HG03460 (cell line): ENCODE data around the gene RER1.
A peak's percentile ranks its signal among the peaks of the same experiment; 100 is the strongest.

Source experiments
- ATAC-seq: cut with Tn5 transposase; IDR thresholded peaks from one replicate; pipeline ENCODE4 v1.9.1; 2021; ENCODE audit not compliant: unreplicated experiment

Gene RER1

DNA sequence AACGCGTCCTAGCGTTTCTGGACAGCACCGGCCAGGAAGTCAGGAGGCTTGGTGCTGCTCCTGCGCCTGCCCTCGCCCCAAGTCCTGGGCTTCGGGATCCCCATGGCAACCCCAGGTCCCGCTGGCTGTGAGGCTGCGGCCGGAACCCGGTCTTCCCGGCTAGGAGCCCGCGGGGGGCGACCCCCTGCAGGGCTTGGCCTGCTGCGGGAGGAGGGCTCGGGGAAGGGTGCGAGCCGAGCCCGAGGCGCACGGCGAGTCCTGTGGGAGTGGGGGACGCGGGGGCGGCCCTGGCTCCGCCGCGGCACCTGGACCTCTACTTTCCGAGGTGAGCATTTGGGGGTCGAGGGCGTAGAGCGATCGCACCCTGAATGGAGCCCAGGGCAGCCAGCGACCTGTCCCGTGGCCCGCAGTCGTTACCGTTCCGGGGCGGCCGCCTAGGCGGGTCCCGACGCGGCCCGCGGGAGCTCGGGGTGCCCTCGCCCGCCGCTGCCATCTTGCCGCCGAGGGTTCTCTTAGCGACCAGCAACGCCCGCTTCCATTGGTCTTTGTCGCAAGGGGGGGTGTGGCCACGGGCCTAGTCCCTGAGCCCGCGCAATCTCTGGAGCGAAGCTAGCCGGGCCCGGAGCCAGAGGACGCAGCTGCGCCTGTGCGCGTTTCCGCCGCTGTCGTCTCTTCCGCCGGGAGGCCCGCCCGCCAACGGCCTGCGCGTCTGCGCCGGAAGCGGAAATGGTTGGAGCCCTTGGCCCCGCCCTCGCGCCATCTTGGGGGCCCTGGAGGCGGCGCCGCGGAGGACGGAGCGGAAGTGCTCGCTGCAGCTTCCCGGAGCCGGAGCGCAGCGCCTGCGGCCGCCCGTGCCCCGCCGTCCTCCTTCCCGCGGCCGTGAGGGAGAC, at the start of gene RER1, which contains the start of gene MORN1:
Gene RER1 (plus strand): TSS at position 801 of the 890 bp plus-strand sequence. CDS start 3,950 bp downstream, outside the sequence.
Gene MORN1 (minus strand): TSS at position 514 of the 890 bp plus-strand sequence. CDS start 21 bp downstream, at position 493.
- peak; percentile 86 for ATAC-seq

DNA sequence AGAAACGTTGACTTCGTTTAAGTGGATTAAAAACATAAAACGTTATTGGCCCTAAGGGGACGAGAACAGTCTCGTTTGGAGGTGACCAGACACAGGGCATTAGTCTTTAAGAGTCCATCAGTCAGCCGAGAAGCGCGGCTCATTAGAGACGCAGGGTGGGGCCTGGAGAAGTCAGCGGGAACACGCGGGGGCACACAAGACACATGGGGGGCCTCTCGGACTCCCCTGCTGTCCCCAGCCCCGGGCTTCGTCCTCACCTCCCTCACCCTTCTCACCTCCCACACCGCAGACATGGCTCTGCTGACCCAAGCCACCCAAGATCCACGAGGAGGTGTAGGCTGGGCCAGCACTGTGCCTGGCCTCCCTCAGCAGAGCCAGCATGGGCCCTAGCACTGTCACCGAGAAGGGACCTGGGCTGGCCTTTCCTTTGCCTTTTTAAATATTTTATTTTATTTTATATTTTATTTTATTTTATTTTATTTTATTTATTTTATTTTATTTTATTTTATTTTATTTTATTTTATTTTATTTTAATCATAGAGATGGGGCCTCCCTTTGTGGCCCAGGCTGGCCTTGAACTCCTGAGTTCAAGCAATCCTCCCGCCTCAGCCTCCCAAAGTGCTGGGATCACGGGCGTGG, 49.1 kb upstream of the RER1 start:
- no peak for ATAC-seq

DNA sequence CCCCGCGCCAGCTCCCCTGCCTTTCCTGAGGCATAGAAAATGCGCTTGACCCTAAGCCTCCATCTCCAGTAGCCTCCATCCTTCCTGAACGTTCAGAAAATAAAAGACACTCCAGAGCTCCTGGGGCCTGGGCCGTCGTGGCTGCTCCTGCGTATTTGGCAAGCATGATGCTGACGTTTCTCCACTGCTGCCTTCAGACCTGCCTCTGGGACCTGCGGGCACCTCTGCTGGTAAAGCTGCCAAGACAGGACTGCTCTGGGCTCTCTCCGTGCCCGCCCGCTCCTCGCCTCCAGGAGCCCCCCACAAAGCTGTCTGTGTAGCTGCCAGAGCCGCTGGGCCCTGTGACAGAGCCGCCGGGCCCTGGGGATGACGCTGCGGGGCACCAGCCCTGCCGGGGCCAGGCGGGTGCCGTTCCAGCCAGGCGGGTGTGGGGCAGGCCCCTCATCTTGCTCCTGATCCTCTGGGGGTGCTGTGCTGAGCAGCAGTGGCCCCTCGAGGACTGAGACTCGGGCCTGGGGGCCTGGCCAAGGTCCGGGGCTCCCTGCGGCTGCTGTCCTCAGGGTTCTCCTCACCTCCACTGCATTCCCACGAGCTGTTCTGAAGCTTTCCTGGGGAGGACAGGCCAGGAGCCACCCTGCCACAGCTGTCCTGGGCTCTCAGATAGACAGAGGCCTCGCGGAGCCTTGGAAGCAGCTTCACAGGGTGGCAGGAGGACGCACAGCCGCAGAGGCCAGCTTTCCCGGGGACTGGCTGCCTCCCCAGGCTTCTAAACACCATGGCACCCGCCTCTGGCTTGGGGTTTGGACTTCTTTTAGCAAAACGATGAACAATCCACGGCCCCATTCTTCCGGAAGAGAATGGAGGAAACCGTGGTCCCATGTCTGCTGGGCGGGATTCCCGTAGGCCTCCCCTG, 48.4 kb upstream of the RER1 start:
- ATAC-seq = no peak

DNA sequence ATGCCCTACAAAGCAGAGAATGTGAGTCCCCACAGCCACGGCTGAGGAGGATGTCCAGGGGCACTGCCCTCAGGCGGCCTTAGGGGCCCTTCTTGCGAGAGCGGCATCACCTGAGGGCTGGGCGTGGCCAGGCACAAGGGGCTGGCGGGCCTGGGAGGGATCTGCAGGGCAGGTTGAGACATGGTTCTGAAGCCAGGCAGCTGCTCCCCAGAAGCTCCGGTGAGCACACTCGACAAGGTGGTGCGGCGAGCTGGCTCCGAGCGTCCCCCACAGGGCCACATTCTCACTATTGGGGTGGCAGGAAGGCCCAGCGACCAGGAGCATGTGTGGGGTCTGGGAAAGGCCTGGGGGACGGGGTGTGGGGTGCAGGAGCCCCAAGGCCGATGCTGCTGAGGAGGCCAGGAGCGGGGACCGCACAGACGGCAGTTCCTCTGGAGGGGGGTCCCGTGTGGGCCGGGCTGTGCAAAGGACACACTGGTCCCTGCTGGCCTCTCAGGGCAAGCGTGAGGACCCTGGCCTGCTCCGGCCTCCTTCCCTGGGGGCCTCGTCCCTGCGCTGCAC, 47.4 kb upstream of the RER1 start:
- no peak for ATAC-seq

DNA sequence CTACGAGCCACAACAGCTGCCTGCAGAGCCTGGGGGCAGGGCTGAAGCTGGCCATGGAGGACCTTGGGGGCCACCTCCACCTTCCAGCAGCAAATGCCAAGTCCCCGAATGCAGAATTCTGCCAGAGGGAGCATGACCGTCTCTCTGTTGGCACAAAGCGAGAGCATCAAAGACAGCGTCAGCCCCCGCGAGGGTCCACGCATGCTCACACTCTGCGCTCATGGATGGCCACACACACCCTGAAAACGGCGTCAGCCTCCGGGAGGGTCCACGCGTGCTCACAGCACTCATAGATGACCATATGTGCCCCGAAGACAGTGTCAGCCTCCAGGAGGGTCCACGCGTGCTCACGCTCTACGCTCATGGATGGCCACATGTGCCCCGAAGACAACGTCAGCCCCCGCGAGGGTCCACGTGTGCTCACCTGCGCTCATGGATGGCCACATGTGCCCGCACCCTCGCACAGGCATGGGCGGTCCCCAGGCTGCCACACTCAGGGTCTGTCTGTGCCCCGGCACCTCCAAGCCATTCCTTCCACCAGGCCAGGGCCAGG, 46.8 kb upstream of the RER1 start:
- no peak for ATAC-seq

GRCh38 chr1:2345297-2346075, 46.2 kb upstream of the RER1 start:
- no peak for ATAC-seq

GRCh38 chr1:2346691-2347408, 44.8 kb upstream of the RER1 start:
- no peak for ATAC-seq

DNA sequence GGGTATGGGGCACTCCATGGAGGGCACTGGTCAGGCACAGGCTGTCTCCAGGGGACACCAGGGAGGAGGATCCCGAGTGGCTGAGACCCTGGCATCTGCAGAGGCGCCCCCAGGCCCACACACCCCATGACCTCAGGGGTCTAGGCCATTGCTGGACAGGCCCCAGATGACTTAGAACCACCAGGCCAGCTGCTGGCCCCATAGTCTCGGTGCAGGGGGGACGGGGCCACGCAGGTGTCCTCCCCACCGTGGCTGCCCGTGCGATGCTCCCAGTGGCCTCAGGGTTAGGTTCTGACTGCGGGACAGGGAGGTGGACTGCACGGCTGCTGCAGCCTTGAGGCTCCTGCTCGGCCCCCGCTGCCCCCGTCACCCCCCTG, 44.2 kb upstream of the RER1 start:
- ATAC-seq = no peak

- ATAC-seq = no peak
These were observed 43.7 kb upstream of the RER1 start for GRCh38 chr1:2347896-2348295.

DNA sequence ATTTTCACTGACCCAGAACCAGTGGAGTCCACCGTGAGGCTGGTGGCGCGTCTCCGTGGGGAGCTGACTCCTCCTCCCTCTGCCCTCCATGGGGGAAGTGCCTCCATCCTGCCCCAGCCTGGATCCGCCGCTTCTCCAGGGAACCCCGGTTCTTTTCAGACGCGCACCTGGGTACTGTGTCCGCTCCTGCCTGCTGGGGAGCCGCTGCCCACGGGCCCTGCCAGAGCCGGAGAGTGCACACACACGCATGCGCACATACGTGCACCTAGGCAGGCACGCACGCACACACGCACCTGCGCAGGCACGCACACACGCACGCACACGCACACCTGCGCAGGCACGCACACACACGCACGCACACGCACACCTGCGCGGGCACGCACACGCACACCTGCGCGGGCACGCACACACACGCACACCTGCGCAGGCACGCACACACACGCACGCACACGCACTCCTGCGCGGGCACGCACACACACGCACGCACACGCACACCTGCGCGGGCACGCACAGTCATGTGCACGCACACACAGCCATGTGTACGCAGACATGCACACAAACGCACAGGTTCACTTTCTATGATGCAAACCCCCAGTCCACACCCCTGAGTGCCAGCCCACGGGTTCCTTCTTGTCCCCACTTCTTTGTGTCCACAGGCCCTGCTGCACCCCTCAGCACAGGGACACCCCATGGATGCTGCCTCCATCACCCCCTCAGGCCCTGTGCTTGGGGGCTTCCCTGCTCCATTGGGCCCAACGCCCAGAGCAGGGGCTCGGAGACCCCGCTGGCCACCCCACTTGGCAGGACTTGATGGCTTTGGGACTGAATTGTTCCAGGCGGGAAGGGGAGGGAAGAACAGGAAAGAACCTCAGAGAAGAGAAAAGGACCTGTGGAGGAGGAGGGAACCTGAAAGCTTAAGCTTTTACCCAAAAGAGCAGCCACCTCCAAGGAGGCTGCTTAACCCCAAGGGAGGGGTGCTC, 43.0 kb upstream of the RER1 start:
- no peak for ATAC-seq

DNA sequence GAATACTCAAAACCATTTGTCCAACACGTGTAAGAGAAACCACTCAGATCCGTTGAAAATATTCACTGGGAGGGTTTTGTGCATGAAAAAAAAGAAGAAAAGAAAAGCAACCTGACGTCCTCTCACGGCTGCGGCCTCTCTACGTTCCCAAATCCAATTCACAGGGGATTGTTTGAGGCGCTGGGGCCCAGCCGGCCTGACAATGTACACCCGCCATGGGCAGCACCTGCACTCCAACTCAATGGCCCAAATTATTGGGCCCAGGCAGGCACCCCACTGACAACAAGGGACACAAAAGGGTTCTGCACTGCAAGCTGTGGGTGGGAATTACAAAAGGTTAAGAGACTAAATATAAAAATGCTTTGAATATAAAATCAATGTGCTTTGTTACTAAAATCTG, 41.8 kb upstream of the RER1 start:
- no peak for ATAC-seq

GRCh38 chr1:2350501-2350900, 41.1 kb upstream of the RER1 start:
- ATAC-seq = no peak

- ATAC-seq = no peak
These were observed 40.6 kb upstream of the RER1 start for GRCh38 chr1:2350911-2351655.

DNA sequence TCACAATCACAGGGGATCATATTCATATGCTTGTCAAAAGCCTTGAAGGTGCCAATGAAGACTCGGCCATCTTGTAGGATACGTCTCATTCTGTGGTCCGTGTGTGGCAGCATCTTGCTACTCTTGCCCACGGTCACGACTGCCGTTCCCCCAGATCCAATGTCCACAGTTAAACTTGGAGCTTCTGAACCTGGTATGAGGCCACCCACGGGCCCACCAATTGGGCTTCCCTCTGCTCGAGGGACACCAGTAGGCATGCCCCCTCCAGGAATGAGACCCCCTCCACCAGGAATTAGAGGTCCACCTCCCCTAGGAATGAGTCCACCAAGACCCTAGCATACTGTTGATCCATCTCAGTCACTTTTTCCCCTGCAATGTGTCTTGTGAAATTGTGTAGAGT, 39.9 kb upstream of the RER1 start:
- ATAC-seq = no peak

GRCh38 chr1:2352341-2352896, 39.2 kb upstream of the RER1 start:
- no peak for ATAC-seq

- no peak for ATAC-seq
These were observed 38.6 kb upstream of the RER1 start for GRCh38 chr1:2352897-2353550.
